Gastroesophageal sphincter (tissue), 4 donors: ENCODE measurements around the gene PDE3A. TPM values are rescaled to one million over a fixed set of nuclear protein-coding genes. Genes with fewer than 3 reads are reported as not detected.

Source experiments
- ATAC-seq: fragments of 150-250 bp; one replicate; pipeline ENCODE4 v1.9.1; 2016; ENCODE audit warnings: mild to moderate bottlenecking, moderate library complexity
- H3K27ac ChIP-seq, 4 donors: fragments of 200-600 bp; sonication (generic) in 3 of 4; 1 replicate in 3 of 4; 2 replicates in 1 of 4; pipeline ENCODE4 v1.5.1; 2016 to 2019
- H3K27me3 ChIP-seq: fragments of 200-600 bp; sonication (generic); one replicate; pipeline ENCODE4 v1.5.1; 2019
- H3K36me3 ChIP-seq, 2 donors: fragments of 200-600 bp; sonication (generic); one replicate each; pipeline ENCODE4 v1.5.1; 2019; ENCODE audit warnings: control low read depth in 1 of 2
- H3K4me1 ChIP-seq, 3 donors: fragments of 200-600 bp; sonication (generic); 1 replicate in 2 of 3; 2 replicates in 1 of 3; pipeline ENCODE4 v1.5.1; 2016 to 2019; ENCODE audit warnings: control low read depth in 2 of 3
- H3K4me3 ChIP-seq, 2 donors: fragments of 200-600 bp; sonication (generic); one replicate each; pipeline ENCODE4 v1.5.1; 2019; ENCODE audit warnings: mild to moderate bottlenecking in 1 of 2, moderate library complexity in 1 of 2
- H3K9me3 ChIP-seq, 3 donors: fragments of 200-600 bp; sonication (generic); one replicate each; pipeline ENCODE4 v1.5.1; 2017 to 2019; ENCODE audit warnings: control low read depth in 2 of 3
- CTCF ChIP-seq, 4 experiments: fragments of 200-600 bp in 2 of 4; fragments of 450-650 bp in 2 of 4; sonication (generic) in 1 of 4; IDR thresholded peaks; one replicate each; pipeline ENCODE4 v1.5.1; 2017 to 2019; ENCODE audit warnings: antibody characterized with exemption in 4 of 4, mild to moderate bottlenecking in 2 of 4, moderate library complexity in 2 of 4
- EP300 ChIP-seq: sonication (generic); formaldehyde crosslinking; IDR thresholded peaks from one replicate; pipeline ENCODE4 v1.6.1; 2017; ENCODE audit warnings: antibody characterized with exemption, mild to moderate bottlenecking
- POLR2A ChIP-seq, 2 donors: fragments of 450-650 bp; IDR thresholded peaks; one replicate each; pipeline ENCODE4 v1.6.1; 2017; ENCODE audit warnings: antibody characterized with exemption in 2 of 2, mild to moderate bottlenecking in 2 of 2, moderate library complexity in 1 of 2
- POLR2AphosphoS5 ChIP-seq: sonication (generic); formaldehyde crosslinking; IDR thresholded peaks from one replicate; pipeline ENCODE4 v1.6.1; 2017; ENCODE audit warnings: antibody characterized with exemption
- WGBS, 2 donors: methylation state at CpG; one replicate each; pipeline ENCODE4 v1.1.5; 2018; ENCODE audit warnings: low coverage in 1 of 2; 5-methylcytosine and 5-hydroxymethylcytosine counted together
- total RNA-seq, 4 donors: library from RNA; depleted of rRNA; stranded (reverse); fragments of >200 nt; gene quantifications; one replicate each; pipeline ENCODE4 v1.1.0, GENCODE V29; 2016

PDE3A gene
- total RNA-seq, 4 donors from 2014 or later = 104 to 194 (median 139) TPM

GRCh38 chr12:20459920-20460319, 91.6 kb downstream of the PDE3A start:
- WGBS, 2 donors = 80% methylated on average over 1 of the region's 1 CpG; no CpG with 5 or more reads in 1 of the 2 donors
- H3K4me3 ChIP-seq = no peak overlapping the region
- peak overlapping the region in 1 of 4 donors; percentile 17 for H3K27ac ChIP-seq
- ATAC-seq = no peak
- TF ChIP-seq CTCF (IDR thresholded peaks at IDR 0.05) = no peak
- no peak for TF ChIP-seq EP300
- TF ChIP-seq POLR2A (IDR thresholded peaks at IDR 0.05) = no peak
- TF ChIP-seq POLR2AphosphoS5 = no peak
- no peaks in the 10 kb centered on the region for H3K27me3 ChIP-seq
- no peaks in the 10 kb centered on the region for H3K9me3 ChIP-seq
- H3K36me3 ChIP-seq = no peaks in the 10 kb centered on the region
- H3K4me1 ChIP-seq = peaks cover 0 to 34% (median 5%) of the 10 kb centered on the region in 3 donors

- no peaks in the 10 kb centered on the region for H3K27me3 ChIP-seq
- no peak for ATAC-seq
- no peaks in the 10 kb centered on the region for H3K9me3 ChIP-seq
- H3K36me3 ChIP-seq = no peaks in the 10 kb centered on the region
- H3K4me1 ChIP-seq = peaks cover 5 to 35% (median 7%) of the 10 kb centered on the region in 3 donors
- WGBS, 2 donors = 79 to 84% methylated on average over 2 of the region's 2 CpGs
- no peak overlapping the region for H3K27ac ChIP-seq
- TF ChIP-seq POLR2AphosphoS5 (no peak), CTCF (IDR thresholded peaks at IDR 0.05) (no peak), EP300 (no peak), POLR2A (IDR thresholded peaks at IDR 0.05) (no peak)
- H3K4me3 ChIP-seq = no peak overlapping the region
These were observed 92.6 kb downstream of the PDE3A start for GRCh38 chr12:20460956-20461355.

- TF ChIP-seq EP300 (no peak), POLR2A (IDR thresholded peaks at IDR 0.05) (no peak), POLR2AphosphoS5 (no peak), CTCF (IDR thresholded peaks at IDR 0.05) (peak; percentile 47 to 67 (median 64))
- H3K27me3 ChIP-seq = no peaks in the 10 kb centered on the region
- peak overlapping the region in 3 of 4 donors; percentile 11 to 74 (median 51) for H3K27ac ChIP-seq
- ATAC-seq = no peak
- peaks cover 5 to 57% (median 9%) of the 10 kb centered on the region in 3 donors for H3K4me1 ChIP-seq
- 64 to 82% methylated on average over 2 of the region's 2 CpGs for WGBS, 2 donors
- no peak overlapping the region for H3K4me3 ChIP-seq
- no peaks in the 10 kb centered on the region for H3K36me3 ChIP-seq
- H3K9me3 ChIP-seq = no peaks in the 10 kb centered on the region
These were observed 95.7 kb downstream of the PDE3A start for GRCh38 chr12:20463913-20464524.

- no peaks in the 10 kb centered on the region for H3K9me3 ChIP-seq
- 80 to 86% methylated on average over 4 of the region's 4 CpGs for WGBS, 2 donors
- TF ChIP-seq POLR2AphosphoS5 = no peak
- TF ChIP-seq EP300 = no peak
- TF ChIP-seq POLR2A (IDR thresholded peaks at IDR 0.05) = no peak
- TF ChIP-seq CTCF (IDR thresholded peaks at IDR 0.05) = no peak
- ATAC-seq = no peak
- H3K27me3 ChIP-seq = no peaks in the 10 kb centered on the region
- H3K27ac ChIP-seq = peak overlapping the region in 3 of 4 donors; percentile 11 to 21 (median 14)
- no peak overlapping the region for H3K4me3 ChIP-seq
- H3K36me3 ChIP-seq = no peaks in the 10 kb centered on the region
- H3K4me1 ChIP-seq = peaks cover 5 to 65% (median 10%) of the 10 kb centered on the region in 3 donors
These were observed 101.0 kb downstream of the PDE3A start for GRCh38 chr12:20469300-20469699.

- Histone ChIP-seq H3K9me3 (no peaks in the 10 kb centered on the region), H3K36me3 (no peaks in the 10 kb centered on the region), H3K4me1 (peaks cover 5 to 61% (median 12%) of the 10 kb centered on the region in 3 donors), H3K27ac (peak overlapping the region in 1 of 4 donors; percentile 14), H3K27me3 (no peaks in the 10 kb centered on the region), H3K4me3 (no peak overlapping the region)
- TF ChIP-seq POLR2A (IDR thresholded peaks at IDR 0.05) = no peak
- TF ChIP-seq POLR2AphosphoS5 = no peak
- no peak for TF ChIP-seq EP300
- no peak for TF ChIP-seq CTCF (IDR thresholded peaks at IDR 0.05)
- no peak for ATAC-seq
These were observed 101.4 kb downstream of the PDE3A start for GRCh38 chr12:20469756-20470155.
